Aortic smooth muscle cell (primary cell): ENCODE results near the gene ENTREP1. TPM values are rescaled to one million over a fixed set of nuclear protein-coding genes. Genes with fewer than 3 reads are reported as not detected.

Experiments
- total RNA-seq: library from RNA; depleted of rRNA; stranded (reverse); fragments of >200 nt; gene quantifications from 2 replicates; pipeline ENCODE4 v1.2.3, GENCODE V29; 2014

Gene ENTREP1
- total RNA-seq = 0.13 and 0.25 TPM in 2 replicates

GRCh38 chr9:69324549-69325401 is at the start of gene ENTREP1:
Gene ENTREP1, plus strand, starts transcription at chr9:69325215. Its CDS starts 95 bp downstream, at chr9:69325310.

Other genes with a start within 250 kb of the ENTREP1 start
- 145 and 176 TPM in 2 replicates for gene TJP2, start 150.9 kb upstream of the ENTREP1 start, total RNA-seq